ENCODE results near the gene S100A2. TPM values are rescaled to one million over a fixed set of nuclear protein-coding genes. Genes with fewer than 3 reads are reported as not detected.

The S100A2 gene
- total and polyA plus RNA-seq, 2 of the 13 experiments (the other 11 are each of a cell fraction or from before 2014, with no cell fraction given): 1.2 TPM

DNA sequence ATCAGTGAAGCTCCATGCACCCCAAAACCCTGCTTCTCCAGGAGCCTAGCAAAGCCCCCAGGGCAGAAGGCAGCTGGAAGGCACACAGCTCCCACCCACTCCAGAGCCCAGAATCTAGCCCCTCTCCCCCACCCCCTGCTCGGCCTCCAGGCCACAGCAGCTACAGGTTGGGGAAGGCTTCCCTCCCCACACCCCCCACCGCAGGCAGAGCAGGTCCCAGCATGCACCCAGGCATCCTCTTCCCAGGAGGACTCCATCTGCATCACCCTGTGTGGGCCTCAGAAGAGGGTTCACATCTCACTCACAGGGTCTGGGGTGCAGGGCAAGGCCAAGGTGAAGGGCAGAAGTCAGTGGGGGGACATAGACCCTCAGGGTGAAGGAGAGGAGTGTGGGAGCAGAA is 49.8 kb upstream of the S100A2 start (continued):
- TF ChIP-seq, protein P1, sequence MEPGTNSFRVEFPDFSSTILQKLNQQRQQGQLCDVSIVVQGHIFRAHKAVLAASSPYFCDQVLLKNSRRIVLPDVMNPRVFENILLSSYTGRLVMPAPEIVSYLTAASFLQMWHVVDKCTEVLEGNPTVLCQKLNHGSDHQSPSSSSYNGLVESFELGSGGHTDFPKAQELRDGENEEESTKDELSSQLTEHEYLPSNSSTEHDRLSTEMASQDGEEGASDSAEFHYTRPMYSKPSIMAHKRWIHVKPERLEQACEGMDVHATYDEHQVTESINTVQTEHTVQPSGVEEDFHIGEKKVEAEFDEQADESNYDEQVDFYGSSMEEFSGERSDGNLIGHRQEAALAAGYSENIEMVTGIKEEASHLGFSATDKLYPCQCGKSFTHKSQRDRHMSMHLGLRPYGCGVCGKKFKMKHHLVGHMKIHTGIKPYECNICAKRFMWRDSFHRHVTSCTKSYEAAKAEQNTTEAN (CRISPR knock-in tag; conservative IDR thresholded peaks at IDR 0.05): no peak
- TF ChIP-seq ZNF83 (CRISPR knock-in tag; IDR thresholded peaks at IDR 0.05; ENCODE audit: borderline replicate concordance) (no peak), NFATC3 (CRISPR knock-in tag; IDR thresholded peaks at IDR 0.05) (no peak), ZNF331 (CRISPR knock-in tag; IDR thresholded peaks at IDR 0.05) (no peak), ZNF30 (CRISPR knock-in tag; IDR thresholded peaks at IDR 0.05) (no peak), NR3C1 (CRISPR knock-in tag; IDR thresholded peaks at IDR 0.05) (no peak)
- TF ChIP-seq, protein P2, sequence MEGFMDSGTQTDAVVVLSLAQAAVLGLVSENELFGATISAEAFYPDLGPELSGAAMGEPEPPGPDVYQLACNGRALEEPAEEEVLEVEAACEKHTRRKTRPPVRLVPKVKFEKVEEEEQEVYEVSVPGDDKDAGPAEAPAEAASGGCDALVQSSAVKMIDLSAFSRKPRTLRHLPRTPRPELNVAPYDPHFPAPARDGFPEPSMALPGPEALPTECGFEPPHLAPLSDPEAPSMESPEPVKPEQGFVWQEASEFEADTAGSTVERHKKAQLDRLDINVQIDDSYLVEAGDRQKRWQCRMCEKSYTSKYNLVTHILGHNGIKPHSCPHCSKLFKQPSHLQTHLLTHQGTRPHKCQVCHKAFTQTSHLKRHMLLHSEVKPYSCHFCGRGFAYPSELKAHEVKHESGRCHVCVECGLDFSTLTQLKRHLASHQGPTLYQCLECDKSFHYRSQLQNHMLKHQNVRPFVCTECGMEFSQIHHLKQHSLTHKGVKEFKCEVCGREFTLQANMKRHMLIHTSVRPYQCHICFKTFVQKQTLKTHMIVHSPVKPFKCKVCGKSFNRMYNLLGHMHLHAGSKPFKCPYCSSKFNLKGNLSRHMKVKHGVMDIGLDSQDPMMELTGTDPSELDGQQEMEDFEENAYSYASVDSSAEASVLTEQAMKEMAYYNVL (CRISPR knock-in tag; IDR thresholded peaks at IDR 0.05; ENCODE audit: borderline replicate concordance): no peak
- TF ChIP-seq, protein P3, sequence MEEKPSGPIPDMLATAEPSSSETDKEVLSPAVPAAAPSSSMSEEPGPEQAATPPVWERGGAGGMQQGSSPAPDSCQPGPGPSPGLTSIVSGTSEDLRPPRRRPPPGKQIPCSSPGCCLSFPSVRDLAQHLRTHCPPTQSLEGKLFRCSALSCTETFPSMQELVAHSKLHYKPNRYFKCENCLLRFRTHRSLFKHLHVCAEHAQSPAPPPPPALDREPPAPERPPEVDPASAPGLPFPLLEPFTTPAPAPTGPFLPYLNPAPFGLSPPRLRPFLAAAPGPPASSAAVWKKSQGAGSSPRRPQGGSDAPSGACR (CRISPR knock-in tag; IDR thresholded peaks at IDR 0.05): no peak

DNA sequence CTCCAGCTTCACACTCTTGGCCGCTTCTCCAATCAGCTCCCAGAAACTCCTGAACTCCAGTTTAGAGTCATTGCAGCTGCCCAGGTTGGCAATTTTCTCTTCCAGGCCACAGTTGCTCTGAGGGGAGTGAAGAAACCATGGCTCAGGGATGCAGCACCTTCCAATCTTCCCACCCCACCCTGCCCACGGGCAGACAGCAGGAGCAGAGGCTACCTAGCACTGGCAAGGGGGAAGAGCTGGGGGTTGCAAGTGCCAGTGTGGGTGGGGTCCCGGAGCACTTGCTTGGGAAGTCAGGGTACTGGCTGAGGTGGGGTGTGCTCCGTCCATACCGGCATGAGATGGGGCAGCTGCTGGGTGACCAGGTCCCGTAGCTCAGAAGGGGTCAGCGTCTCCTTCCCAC is 49.3 kb upstream of the S100A2 start:
- 89% methylated on average over 3 of the region's 7 CpGs for WGBS (ENCODE audit: low lambda C conversion rate)
- H3K27ac ChIP-seq (ENCODE audit: extremely low read length, insufficient read depth, low read length): no peak overlapping the region
- FAIRE-seq (no peak), DNase-seq (ENCODE audit: low spot score) (no peak), ATAC-seq (no peak)
- in situ Hi-C loops (cut with HindIII; ENCODE audit: extremely low pct_ligation_motif_present, low pct_unique_long_range_greater_than_20kb): no loop called here
- ChIA-PET POLR2A (interaction anchor here (5.4 to 12.2 kb wide), 2 partner anchors 10 to 20 kb away, joined by 63 to 390 read pairs; partner anchors contain the start of genes CHTOP, S100A1 and S100A13), CTCF (ENCODE audit: low intra/inter-chr PET ratio, low total read pairs) (no interaction called here)
- intact Hi-C loops (cut with micrococcal nuclease; ENCODE audit: unreplicated experiment): no loop called here
- no TSS peak for BruUV-seq (replicated peaks)
- no peaks in the 10 kb centered on the region for H3K9me3 ChIP-seq (ENCODE audit: low read length)
- no peak overlapping the region for H3K4me3 ChIP-seq (replicated peaks in 1 of 3; ENCODE audit: insufficient read depth in 1 of 3, low read depth in 2 of 3, low read length in 3 of 3)
- no peaks in the 10 kb centered on the region for H4K20me1 ChIP-seq (ENCODE audit: insufficient read depth, low read length)
- peaks cover 0 to 1% of the 10 kb centered on the region in 2 experiments; a peak in 1 of 5 replicates for H3K36me3 ChIP-seq (replicated peaks in 1 of 2; ENCODE audit: control insufficient read depth in 1 of 2, insufficient read depth in 2 of 2, low read length in 2 of 2)
- H3K4me1 ChIP-seq (ENCODE audit: insufficient read depth, low read length): peaks cover 70% of the 10 kb centered on the region
- H3K79me2 ChIP-seq (ENCODE audit: insufficient read depth, low read length): peaks cover 6% of the 10 kb centered on the region
- H3K9ac ChIP-seq (ENCODE audit: insufficient read depth, low read depth, low read length): no peak overlapping the region
- no peaks in the 10 kb centered on the region for H3K27me3 ChIP-seq (ENCODE audit: control insufficient read depth in 1 of 2, insufficient read depth in 2 of 2, low read length in 2 of 2)
- no peak overlapping the region for H3K4me2 ChIP-seq (ENCODE audit: low read depth, low read length)
- H2AFZ ChIP-seq (ENCODE audit: low read length): no peak overlapping the region
- TF ChIP-seq CBFB (CRISPR knock-in tag; IDR thresholded peaks at IDR 0.05): no peak
- no peak for TF ChIP-seq ZBTB20 (CRISPR knock-in tag; IDR thresholded peaks at IDR 0.05; ENCODE audit: borderline replicate concordance, low read depth)
- TF ChIP-seq, protein P4, sequence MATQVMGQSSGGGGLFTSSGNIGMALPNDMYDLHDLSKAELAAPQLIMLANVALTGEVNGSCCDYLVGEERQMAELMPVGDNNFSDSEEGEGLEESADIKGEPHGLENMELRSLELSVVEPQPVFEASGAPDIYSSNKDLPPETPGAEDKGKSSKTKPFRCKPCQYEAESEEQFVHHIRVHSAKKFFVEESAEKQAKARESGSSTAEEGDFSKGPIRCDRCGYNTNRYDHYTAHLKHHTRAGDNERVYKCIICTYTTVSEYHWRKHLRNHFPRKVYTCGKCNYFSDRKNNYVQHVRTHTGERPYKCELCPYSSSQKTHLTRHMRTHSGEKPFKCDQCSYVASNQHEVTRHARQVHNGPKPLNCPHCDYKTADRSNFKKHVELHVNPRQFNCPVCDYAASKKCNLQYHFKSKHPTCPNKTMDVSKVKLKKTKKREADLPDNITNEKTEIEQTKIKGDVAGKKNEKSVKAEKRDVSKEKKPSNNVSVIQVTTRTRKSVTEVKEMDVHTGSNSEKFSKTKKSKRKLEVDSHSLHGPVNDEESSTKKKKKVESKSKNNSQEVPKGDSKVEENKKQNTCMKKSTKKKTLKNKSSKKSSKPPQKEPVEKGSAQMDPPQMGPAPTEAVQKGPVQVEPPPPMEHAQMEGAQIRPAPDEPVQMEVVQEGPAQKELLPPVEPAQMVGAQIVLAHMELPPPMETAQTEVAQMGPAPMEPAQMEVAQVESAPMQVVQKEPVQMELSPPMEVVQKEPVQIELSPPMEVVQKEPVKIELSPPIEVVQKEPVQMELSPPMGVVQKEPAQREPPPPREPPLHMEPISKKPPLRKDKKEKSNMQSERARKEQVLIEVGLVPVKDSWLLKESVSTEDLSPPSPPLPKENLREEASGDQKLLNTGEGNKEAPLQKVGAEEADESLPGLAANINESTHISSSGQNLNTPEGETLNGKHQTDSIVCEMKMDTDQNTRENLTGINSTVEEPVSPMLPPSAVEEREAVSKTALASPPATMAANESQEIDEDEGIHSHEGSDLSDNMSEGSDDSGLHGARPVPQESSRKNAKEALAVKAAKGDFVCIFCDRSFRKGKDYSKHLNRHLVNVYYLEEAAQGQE (IDR thresholded peaks at IDR 0.05; ENCODE audit: borderline replicate concordance in 1 of 2, low read depth in 1 of 2, low read length in 2 of 2): no peak
- TF ChIP-seq, protein P5, sequence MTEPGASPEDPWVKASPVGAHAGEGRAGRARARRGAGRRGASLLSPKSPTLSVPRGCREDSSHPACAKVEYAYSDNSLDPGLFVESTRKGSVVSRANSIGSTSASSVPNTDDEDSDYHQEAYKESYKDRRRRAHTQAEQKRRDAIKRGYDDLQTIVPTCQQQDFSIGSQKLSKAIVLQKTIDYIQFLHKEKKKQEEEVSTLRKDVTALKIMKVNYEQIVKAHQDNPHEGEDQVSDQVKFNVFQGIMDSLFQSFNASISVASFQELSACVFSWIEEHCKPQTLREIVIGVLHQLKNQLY (CRISPR knock-in tag; IDR thresholded peaks at IDR 0.05): no peak
- no peak for TF ChIP-seq SCMH1 (CRISPR knock-in tag; IDR thresholded peaks at IDR 0.05; ENCODE audit: borderline replicate concordance)
- TF ChIP-seq GFI1 (CRISPR knock-in tag; IDR thresholded peaks at IDR 0.05; ENCODE audit: borderline replicate concordance): no peak
- no peak for TF ChIP-seq NAIF1 (CRISPR knock-in tag; IDR thresholded peaks at IDR 0.05; ENCODE audit: borderline replicate concordance)
- TF ChIP-seq ZNF776 (CRISPR knock-in tag; IDR thresholded peaks at IDR 0.05): no peak

Data from HepG2 (cell line).